GM12878 (cell line): Measurements from ENCODE around the gene CFI. TPM values are rescaled to one million over a fixed set of nuclear protein-coding genes. Genes with fewer than 3 reads are reported as not detected.

Source experiments
- ATAC-seq: fragments of 200-7000 bp; cut with Tn5 transposase; 3 replicates; pipeline ENCODE4 v1.9.1; 2020; ENCODE audit warnings: mild to moderate bottlenecking, moderate library complexity
- BruUV-seq: library from RNA; stranded (reverse); fragments of 400-500 nt; replicated peaks from 2 replicates; lab custom pipeline; 2021; lab: Mats Ljungman, UMichigan
- CTCF ChIA-PET: fragments of 300-600 bp; sonication (Branson Sonifier 250); formaldehyde crosslinking; extraction: SDS; loops from one replicate; lab custom pipeline; 2021; ENCODE audit warnings: inconsistent platforms; lab: Yijun Ruan, JAX
- POLR2A ChIA-PET: fragments of 350-600 bp; formaldehyde crosslinking; extraction: SDS; loops from one replicate; lab custom pipeline; 2021; ENCODE audit warnings: inconsistent platforms; lab: Charles Lee
- RAD21 ChIA-PET: fragments of 300-600 bp; sonication (Branson Sonifier 250); formaldehyde crosslinking; loops from one replicate; lab custom pipeline; 2023; ENCODE audit warnings: antibody characterized with exemption; ENCODE audit not compliant: unreplicated experiment; lab: Charles Lee
- SMC1A ChIA-PET: fragments of 300-600 bp; sonication (Branson Sonifier 250); formaldehyde crosslinking; loops from one replicate; lab custom pipeline; 2023; ENCODE audit not compliant: unreplicated experiment, uncharacterized antibody; lab: Charles Lee
- DNase-seq: peaks from one replicate; pipeline ENCODE4 v3.0.0-alpha.2; 2011; ENCODE audit warnings: low read depth, low spot score
- FAIRE-seq: peaks from 3 replicates; lab custom pipeline; 2011; peaks lifted over from hg19 to GRCh38; lab: Jason Lieb, UNC
- H2AFZ ChIP-seq: 2 replicates; pipeline ENCODE4 v1.6.0; 2011; ENCODE audit warnings: low read depth, low read length, control low read depth; ENCODE audit not compliant: control insufficient read depth
- H3K27ac ChIP-seq: 2 replicates; pipeline ENCODE4 v1.5.1; 2011; ENCODE audit warnings: control low read depth; ENCODE audit not compliant: control insufficient read depth, insufficient read depth
- H3K27me3 ChIP-seq, 2 experiments: replicated peaks in 1 of 2; 2 replicates each; pipeline versions ENCODE4 v1.6.0 to v1.6.1; 2011; ENCODE audit warnings: low read length in 1 of 2; ENCODE audit not compliant: control insufficient read depth in 2 of 2, insufficient read depth in 2 of 2
- H3K36me3 ChIP-seq, 2 experiments: 2 replicates each; pipeline ENCODE4 v1.5.1; 2011; ENCODE audit warnings: low read length in 1 of 2; ENCODE audit not compliant: control insufficient read depth in 2 of 2, insufficient read depth in 2 of 2
- H3K4me1 ChIP-seq: 2 replicates; pipeline ENCODE4 v1.6.1; 2011; ENCODE audit warnings: mild to moderate bottlenecking, low read length, moderate library complexity, mixed read lengths; ENCODE audit not compliant: control insufficient read depth, insufficient read depth
- H3K4me2 ChIP-seq: 2 replicates; pipeline ENCODE4 v1.6.0; 2011; ENCODE audit warnings: control low read depth; ENCODE audit not compliant: control insufficient read depth, insufficient read depth
- H3K4me3 ChIP-seq: fragments of 200-600 bp; sonication (generic); 2 replicates; pipeline ENCODE4 v1.5.1; 2016
- H3K79me2 ChIP-seq: 2 replicates; pipeline ENCODE4 v1.6.0; 2011; ENCODE audit warnings: low read length; ENCODE audit not compliant: control insufficient read depth, insufficient read depth
- H3K9ac ChIP-seq: 2 replicates; pipeline ENCODE4 v1.8.0; 2011; ENCODE audit warnings: low read length, control low read depth, mixed read lengths; ENCODE audit not compliant: control insufficient read depth, insufficient read depth
- H3K9me3 ChIP-seq: replicated peaks from 3 replicates; pipeline ENCODE4 v1.5.1; 2011; ENCODE audit warnings: mild to moderate bottlenecking, low read length; ENCODE audit not compliant: control insufficient read depth, insufficient read depth
- H4K20me1 ChIP-seq: 2 replicates; pipeline ENCODE4 v1.6.0; 2011; ENCODE audit not compliant: control insufficient read depth, insufficient read depth
- BHLHE40 ChIP-seq, 2 experiments: fragments of 450-650 bp in 1 of 2; IDR thresholded peaks; 2 replicates each; pipeline ENCODE4 v1.6.1; 2011 to 2017; ENCODE audit warnings: low read depth in 2 of 2, borderline replicate concordance in 1 of 2, improper control_type of control experiment in 1 of 2, low read length in 1 of 2, mild to moderate bottlenecking in 1 of 2
- EED ChIP-seq: sonication (generic); IDR thresholded peaks from 2 replicates; pipeline ENCODE4 v1.6.1; 2016; ENCODE audit warnings: antibody characterized with exemption, low read depth
- GABPA ChIP-seq: IDR thresholded peaks from 2 replicates; pipeline ENCODE4 v1.6.1; 2014; ENCODE audit warnings: antibody characterized with exemption, low read depth, mild to moderate bottlenecking, inconsistent platforms
- NBN ChIP-seq: fragments of 450-650 bp; IDR thresholded peaks from 2 replicates; pipeline ENCODE4 v1.6.1; 2016
- PAX8 ChIP-seq: fragments of 450-650 bp; IDR thresholded peaks from 2 replicates; pipeline ENCODE4 v1.6.1; 2017; ENCODE audit warnings: mild to moderate bottlenecking, moderate library complexity
- POLR2AphosphoS5 ChIP-seq: IDR thresholded peaks from 2 replicates; pipeline ENCODE4 v1.6.1; 2011; ENCODE audit warnings: mild to moderate bottlenecking, low read length, inconsistent platforms
- SMAD1 ChIP-seq: fragments of 450-650 bp; IDR thresholded peaks from 2 replicates; pipeline ENCODE4 v1.6.1; 2018; ENCODE audit warnings: mild to moderate bottlenecking, low read depth; ENCODE audit not compliant: partially characterized antibody
- ZNF622 ChIP-seq: fragments of 450-650 bp; IDR thresholded peaks from 2 replicates; pipeline ENCODE4 v1.6.1; 2017; ENCODE audit warnings: mild to moderate bottlenecking, inconsistent platforms
- WGBS: methylation state at CpG from one replicate; pipeline ENCODE4 v1.1.6; 2016; ENCODE audit warnings: low lambda C conversion rate; ENCODE audit not compliant: insufficient replicate concordance, insufficient coverage; ENCODE audit errors: missing lambda C conversion rate; 5-methylcytosine and 5-hydroxymethylcytosine counted together
- in situ Hi-C: fragments of 300-500 bp; cut with MboI; formaldehyde crosslinking; loops from 9 replicates; pipeline ENCODE4 v1.14.3; 2018; ENCODE audit warnings: mixed read lengths
- intact Hi-C: fragments of 100-400 bp; cut with micrococcal nuclease; formaldehyde crosslinking; loops from one replicate; pipeline ENCODE4 v1.14.2; 2022; ENCODE audit not compliant: unreplicated experiment
- polyA plus RNA-seq, 11 experiments: library from polyadenylated mRNA; depleted of rRNA in 4 of 11; unstranded in 6 of 11; stranded (reverse) in 5 of 11; fragments of >200 nt; fragmentation: Nextera tagmentation in 4 of 11; fragmentation: Illumina TruSeq in 1 of 11; extraction: Ambion mirVana in 4 of 11; extraction: Trizol in 1 of 11; gene quantifications; 1 replicate in 1 of 11; 2 replicates in 10 of 11; pipeline versions ENCODE4 v1.2.1 to v1.2.3, GENCODE V29; 2011 to 2016; ENCODE audit warnings: inconsistent platforms in 2 of 11, missing spikeins in 2 of 11, low read depth in 1 of 11
- total RNA-seq, 4 experiments: library from RNA; depleted of rRNA in 3 of 4; stranded (reverse); fragments of >200 nt in 3 of 4; fragmentation: Illumina TruSeq in 1 of 4; extraction: Trizol in 1 of 4; gene quantifications; 2 replicates each; pipeline versions ENCODE4 v1.2.1 to v1.2.3, GENCODE V29; 2013 to 2021
- TF ChIP-seq, protein P1 (sequence below): fragments of 450-650 bp; IDR thresholded peaks from 2 replicates; pipeline ENCODE4 v1.6.1; 2017; ENCODE audit warnings: borderline replicate concordance
- TF ChIP-seq, protein P2 (sequence below): IDR thresholded peaks from 2 replicates; pipeline ENCODE4 v1.6.1; 2012; ENCODE audit warnings: low read depth, low read length, improper control_type of control experiment
- TF ChIP-seq, protein P3 (sequence below): fragments of 450-650 bp; IDR thresholded peaks from 2 replicates; pipeline ENCODE4 v1.6.1; 2017; ENCODE audit warnings: mild to moderate bottlenecking
- TF ChIP-seq, protein P4 (sequence below): IDR thresholded peaks from 2 replicates; pipeline ENCODE4 v1.6.1; 2011; ENCODE audit warnings: low read depth, low read length, improper control_type of control experiment, borderline replicate concordance
- TF ChIP-seq, protein P5 (sequence below): fragments of 450-650 bp; IDR thresholded peaks from 2 replicates; pipeline ENCODE4 v1.6.1; 2017; ENCODE audit warnings: low read depth, mild to moderate bottlenecking, moderate library complexity

CFI gene
- total and polyA plus RNA-seq, 10 of the 15 experiments (the other 5 are each of a cell fraction or from before 2014, with no cell fraction given), result 0.15 to 0.28 TPM; not detected in 8

DNA sequence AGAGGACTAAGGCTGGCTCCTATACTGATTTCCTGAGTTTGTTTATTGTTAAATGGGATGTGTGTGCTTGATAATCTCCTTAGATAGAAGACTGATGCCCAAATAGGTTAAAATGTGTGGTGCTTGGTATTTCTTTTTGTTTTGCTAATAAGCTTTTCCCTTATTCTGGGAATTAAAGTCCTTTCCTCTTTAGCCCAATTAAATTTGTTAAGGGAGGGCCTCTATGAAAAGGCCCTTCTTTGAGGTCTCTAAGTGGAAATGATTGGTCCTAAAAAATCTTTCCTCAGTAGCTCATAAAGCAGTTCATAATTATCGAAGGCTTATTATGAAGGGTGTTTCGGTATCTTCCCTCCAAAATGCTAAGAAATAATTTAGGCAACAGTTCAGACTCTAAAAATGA, 25.9 kb upstream of the CFI start, which contains the start of gene RRH:
RRH (plus strand) TSS at position 301 of the 400 bp plus-strand sequence; CDS start at position 357, 56 bp downstream.
- CTCF ChIA-PET, result interaction anchor here (0.7 to 4.8 kb wide), 11 partner anchors 11 to 407 kb away, joined by 3 to 36 read pairs (median 5); partner anchors contain the start of gene SEC24B
- H3K36me3 ChIP-seq, result no peaks in the 10 kb centered on the region; a peak in 1 of 4 replicates

More for the DNA sequence above, 25.9 kb upstream of the CFI start, which contains the start of gene RRH:
- TF ChIP-seq EED, result no peak
- TF ChIP-seq BHLHE40 (IDR thresholded peaks at IDR 0.05; ENCODE audit: borderline replicate concordance in 1 of 2, low read depth in 2 of 2, low read length in 1 of 2), result no peak
- TF ChIP-seq, protein P1, sequence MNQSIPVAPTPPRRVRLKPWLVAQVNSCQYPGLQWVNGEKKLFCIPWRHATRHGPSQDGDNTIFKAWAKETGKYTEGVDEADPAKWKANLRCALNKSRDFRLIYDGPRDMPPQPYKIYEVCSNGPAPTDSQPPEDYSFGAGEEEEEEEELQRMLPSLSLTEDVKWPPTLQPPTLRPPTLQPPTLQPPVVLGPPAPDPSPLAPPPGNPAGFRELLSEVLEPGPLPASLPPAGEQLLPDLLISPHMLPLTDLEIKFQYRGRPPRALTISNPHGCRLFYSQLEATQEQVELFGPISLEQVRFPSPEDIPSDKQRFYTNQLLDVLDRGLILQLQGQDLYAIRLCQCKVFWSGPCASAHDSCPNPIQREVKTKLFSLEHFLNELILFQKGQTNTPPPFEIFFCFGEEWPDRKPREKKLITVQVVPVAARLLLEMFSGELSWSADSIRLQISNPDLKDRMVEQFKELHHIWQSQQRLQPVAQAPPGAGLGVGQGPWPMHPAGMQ, result no peak
- TF ChIP-seq GABPA, result no peak
- no peak for TF ChIP-seq NBN
- no peak for TF ChIP-seq PAX8
- no peak for TF ChIP-seq SMAD1
- no peak for TF ChIP-seq POLR2AphosphoS5
- TF ChIP-seq, protein P2, sequence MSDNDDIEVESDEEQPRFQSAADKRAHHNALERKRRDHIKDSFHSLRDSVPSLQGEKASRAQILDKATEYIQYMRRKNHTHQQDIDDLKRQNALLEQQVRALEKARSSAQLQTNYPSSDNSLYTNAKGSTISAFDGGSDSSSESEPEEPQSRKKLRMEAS, result no peak
- TF ChIP-seq, protein P3, sequence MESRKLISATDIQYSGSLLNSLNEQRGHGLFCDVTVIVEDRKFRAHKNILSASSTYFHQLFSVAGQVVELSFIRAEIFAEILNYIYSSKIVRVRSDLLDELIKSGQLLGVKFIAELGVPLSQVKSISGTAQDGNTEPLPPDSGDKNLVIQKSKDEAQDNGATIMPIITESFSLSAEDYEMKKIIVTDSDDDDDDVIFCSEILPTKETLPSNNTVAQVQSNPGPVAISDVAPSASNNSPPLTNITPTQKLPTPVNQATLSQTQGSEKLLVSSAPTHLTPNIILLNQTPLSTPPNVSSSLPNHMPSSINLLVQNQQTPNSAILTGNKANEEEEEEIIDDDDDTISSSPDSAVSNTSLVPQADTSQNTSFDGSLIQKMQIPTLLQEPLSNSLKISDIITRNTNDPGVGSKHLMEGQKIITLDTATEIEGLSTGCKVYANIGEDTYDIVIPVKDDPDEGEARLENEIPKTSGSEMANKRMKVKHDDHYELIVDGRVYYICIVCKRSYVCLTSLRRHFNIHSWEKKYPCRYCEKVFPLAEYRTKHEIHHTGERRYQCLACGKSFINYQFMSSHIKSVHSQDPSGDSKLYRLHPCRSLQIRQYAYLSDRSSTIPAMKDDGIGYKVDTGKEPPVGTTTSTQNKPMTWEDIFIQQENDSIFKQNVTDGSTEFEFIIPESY, result no peak
- TF ChIP-seq ZNF622, result no peak
- TF ChIP-seq, protein P4, sequence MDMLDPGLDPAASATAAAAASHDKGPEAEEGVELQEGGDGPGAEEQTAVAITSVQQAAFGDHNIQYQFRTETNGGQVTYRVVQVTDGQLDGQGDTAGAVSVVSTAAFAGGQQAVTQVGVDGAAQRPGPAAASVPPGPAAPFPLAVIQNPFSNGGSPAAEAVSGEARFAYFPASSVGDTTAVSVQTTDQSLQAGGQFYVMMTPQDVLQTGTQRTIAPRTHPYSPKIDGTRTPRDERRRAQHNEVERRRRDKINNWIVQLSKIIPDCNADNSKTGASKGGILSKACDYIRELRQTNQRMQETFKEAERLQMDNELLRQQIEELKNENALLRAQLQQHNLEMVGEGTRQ, result no peak
- TF ChIP-seq, protein P5, sequence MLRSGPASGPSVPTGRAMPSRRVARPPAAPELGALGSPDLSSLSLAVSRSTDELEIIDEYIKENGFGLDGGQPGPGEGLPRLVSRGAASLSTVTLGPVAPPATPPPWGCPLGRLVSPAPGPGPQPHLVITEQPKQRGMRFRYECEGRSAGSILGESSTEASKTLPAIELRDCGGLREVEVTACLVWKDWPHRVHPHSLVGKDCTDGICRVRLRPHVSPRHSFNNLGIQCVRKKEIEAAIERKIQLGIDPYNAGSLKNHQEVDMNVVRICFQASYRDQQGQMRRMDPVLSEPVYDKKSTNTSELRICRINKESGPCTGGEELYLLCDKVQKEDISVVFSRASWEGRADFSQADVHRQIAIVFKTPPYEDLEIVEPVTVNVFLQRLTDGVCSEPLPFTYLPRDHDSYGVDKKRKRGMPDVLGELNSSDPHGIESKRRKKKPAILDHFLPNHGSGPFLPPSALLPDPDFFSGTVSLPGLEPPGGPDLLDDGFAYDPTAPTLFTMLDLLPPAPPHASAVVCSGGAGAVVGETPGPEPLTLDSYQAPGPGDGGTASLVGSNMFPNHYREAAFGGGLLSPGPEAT, result no peak
- DNase-seq (no peak), ATAC-seq (no peak), FAIRE-seq (no peak)
- in situ Hi-C loops (no loop called here), intact Hi-C loops (loop anchor here (2.0 kb wide), 1 partner anchor 405 kb away; no protein-coding TSS in a partner anchor)
- POLR2A ChIA-PET, result no interaction called here
- Histone ChIP-seq H3K9ac (no peak within 1 kb of the TSS), H3K27me3 (no peaks in the 10 kb centered on the region), H3K4me2 (no peak within 1 kb of the TSS), H3K27ac (no peak within 1 kb of the TSS), H3K9me3 (no peaks in the 10 kb centered on the region), H3K4me1 (no peaks in the 10 kb centered on the region), H3K4me3 (no peak within 1 kb of the TSS), H2AFZ (no peak within 1 kb of the TSS), H4K20me1 (no peaks in the 10 kb centered on the region), H3K79me2 (no peaks in the 10 kb centered on the region)
- no TSS peak for BruUV-seq
- WGBS, result 100% methylated on average over 2 of the region's 2 CpGs
- SMC1A ChIA-PET, result interaction anchor here (0.6 to 2.9 kb wide), 3 partner anchors 127 to 165 kb away, joined by 3 to 12 read pairs (median 4); no protein-coding TSS in a partner anchor
- RAD21 ChIA-PET, result interaction anchor here (1.2 to 1.5 kb wide), 2 partner anchors 394 to 407 kb away, joined by 3 to 6 read pairs; partner anchors contain the start of gene SEC24B
